NCI-H146 treated with DMSO at 0.1 percent for 48 hours (cell line): Measurements from ENCODE around the gene PLCB2.

Source experiments
- DNase-seq: peaks from one replicate; lab custom pipeline; 2025; ENCODE audit not compliant: unreplicated experiment; lab: John Stamatoyannopoulos, UW

PLCB2 gene

DNA sequence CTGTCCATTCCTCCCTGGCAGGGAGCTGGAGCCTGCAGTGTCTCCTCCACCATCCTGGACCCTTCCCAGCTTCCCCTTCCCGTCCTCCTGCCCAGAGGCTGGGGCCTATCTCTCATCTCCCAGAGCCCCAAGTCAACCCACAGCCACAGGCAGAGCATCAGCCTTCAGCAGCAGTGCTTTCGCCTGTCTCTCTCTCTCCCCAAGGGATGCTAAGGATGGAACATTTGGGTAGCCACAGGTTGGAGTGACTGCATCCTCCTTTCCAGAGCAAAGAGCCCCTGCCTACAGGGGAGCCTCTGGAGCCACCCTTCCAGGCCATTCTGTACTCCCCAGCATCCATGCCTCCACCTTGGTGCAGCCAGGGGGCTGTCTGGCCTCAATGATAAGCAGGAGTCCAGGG lies 4.2 kb downstream of the PLCB2 start:
- DNase-seq, result no peak

DNA sequence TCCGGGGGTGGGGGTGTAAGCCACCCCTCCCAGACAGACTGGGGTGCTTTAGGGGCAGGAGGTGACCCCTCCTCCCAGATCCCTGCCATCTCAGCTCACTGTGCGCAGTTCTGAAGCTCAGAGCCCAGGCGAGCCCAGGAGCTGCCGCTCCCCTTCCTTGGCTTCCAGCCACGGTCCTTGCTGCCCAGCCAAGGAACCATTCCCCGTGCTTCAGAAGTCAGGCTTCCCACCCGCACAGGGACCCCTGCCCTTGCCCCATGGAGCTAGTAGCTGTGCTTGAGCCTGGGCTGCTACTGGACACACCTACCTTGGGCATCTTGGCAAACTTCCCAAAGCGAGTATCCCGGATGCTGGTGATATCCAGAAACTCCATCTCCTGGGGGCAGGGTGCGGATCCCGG lies 4.8 kb downstream of the PLCB2 start:
- DNase-seq, result no peak

DNA sequence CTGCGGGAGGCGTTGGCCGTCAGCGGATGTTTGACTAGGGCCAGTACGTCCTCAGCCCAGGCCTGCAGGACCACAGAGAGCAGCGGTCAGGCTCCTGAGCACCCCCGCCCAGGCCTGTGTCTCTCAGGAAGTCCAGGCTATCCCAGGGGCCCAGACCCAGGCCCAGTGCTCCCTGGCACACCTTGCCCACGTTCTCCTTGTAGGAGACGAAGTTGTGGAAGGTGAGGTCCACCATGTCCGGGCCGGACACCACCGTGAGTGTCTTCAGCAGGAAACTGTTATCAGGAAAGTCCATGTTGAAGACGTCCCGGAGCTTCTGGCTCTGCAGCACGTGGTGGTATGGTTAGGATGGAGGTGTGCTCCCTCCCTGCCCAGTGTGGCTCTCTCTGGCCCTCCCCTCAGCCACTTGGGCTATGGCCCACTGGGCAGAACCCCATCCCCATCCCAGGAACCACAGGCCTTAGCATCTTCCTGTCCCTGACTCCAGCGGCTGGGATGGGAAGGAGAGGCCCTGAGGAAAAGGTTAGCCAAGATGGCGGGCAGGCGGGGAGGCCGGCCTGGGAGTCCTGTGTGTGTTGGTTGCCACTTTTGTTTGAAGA lies 5.3 kb downstream of the PLCB2 start:
- DNase-seq, result no peak

DNA sequence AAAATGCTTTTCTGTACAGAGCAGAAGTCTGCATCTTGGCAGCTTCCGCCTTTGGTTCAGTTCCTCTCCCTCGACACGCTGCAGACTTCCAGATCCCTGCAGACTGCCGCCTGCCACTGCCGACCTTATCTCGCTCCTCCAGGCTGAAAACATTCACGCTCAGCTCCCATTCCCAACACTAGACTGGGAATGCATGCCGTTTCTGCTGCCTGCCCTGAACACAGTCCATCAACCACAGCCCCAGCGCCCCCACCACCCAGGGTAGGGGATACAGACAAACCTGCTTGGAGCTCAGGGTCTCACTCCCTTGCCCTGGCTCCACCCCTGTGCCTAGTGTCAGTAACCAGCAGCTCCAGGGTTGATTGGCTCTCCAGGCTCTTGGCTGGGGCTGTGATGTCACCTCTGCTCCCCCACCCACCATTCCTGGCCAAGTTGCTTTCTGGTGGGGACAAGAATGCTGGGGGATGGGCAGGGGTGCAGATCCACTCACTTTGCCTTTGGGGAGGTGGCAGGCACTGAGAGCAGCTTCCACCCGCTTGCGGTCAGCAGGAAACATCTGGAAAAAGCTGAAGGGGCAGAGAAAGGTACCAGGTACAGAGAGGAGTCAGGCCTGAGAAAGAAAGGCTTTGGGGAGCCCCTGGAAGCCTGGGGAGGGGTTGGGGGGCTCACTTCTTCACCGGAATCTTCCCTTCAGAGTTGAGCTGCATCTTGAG lies 6.1 kb downstream of the PLCB2 start:
- no peak for DNase-seq

DNA sequence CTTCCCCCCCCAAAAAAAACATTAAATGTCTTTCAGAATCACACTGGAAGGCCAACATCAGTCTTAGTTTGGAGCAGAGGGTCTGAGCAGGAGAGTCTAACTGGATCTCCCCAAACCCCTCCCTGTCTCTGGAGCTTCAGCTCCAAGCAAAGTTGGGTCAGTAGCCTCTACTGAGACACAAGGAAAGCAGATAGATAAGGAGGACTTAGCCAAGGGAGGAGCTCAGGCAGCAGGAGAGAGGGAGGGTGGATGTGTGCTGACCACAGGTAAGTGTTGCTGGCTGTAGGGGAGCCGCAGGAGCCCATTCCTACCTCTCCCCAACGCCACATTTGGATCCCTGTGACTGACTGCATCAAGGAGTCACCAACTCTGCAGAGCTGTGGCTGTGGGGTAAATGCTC lies 7.0 kb downstream of the PLCB2 start:
- no peak for DNase-seq

DNA sequence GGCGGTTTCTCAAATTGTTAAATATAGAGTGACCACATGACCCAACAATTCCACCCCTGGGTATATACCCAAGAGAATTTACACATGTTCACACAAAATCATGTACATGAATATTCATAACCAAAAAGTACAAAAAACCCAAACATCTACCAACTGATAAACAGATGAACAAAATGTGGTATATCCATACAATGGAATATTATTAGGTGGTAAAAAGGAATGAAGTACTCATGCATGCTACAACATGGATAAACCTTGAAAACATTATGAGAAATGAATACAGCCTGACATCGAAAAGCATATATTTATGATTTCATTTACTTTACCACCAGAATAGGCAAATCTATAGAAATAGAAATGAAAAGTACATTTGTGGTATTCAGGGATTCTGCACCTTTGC lies 7.4 kb downstream of the PLCB2 start:
- DNase-seq, result no peak

DNA sequence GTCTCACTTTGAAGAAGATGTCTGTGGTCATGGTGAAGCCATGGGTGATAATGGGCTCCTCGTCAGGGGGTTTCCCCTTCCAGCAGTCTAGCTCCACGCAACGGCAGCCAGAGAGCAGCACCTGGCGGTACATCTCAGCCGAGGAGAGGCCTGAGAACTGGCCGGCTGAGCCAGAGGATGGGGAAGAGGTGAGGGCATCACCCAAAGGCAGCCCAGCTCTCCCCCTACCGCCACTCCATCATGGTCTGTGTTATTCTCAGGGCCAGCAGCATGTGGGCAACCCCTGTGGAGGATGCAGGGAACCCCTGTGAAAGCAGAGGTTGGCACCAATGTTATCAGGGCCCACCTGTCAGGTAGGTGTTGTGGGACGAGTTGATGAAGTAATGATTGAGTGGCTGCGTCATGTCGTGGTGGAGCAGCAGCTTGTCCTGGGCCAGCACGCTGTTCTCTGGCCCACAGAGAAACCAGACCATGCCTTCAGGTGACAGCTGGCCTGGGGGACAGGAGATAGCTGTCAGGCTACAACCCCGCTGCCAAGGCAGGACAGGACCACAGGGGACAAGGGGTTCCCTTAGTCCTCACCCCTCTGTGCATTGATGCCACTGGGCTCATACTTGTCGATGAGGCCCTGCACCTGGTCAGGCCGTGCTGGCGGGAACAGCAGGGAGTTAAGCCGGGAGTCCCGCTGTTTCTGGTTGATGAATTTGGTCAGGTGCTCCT lies 9.4 kb downstream of the PLCB2 start:
- DNase-seq, result no peak

DNA sequence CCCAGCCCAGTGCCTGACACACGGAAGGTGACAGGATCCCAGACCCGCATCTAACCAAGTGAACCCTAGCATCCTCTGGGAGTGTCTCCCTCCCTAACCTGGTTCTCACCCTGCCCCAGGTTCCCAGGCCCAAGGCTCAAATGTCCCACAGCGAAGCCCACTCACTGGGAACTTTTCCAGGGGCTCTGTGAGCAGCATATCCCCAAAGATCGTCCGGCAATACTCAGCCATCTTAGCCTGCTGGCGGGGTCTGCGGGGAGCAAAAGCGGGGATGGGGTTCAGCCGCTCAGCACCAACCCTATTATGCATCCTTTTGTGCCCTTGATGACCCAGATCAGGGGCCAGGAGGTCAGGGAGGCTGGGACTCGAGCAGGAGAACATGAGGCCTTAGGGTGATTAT lies 10.4 kb downstream of the PLCB2 start:
- DNase-seq, result no peak

DNA sequence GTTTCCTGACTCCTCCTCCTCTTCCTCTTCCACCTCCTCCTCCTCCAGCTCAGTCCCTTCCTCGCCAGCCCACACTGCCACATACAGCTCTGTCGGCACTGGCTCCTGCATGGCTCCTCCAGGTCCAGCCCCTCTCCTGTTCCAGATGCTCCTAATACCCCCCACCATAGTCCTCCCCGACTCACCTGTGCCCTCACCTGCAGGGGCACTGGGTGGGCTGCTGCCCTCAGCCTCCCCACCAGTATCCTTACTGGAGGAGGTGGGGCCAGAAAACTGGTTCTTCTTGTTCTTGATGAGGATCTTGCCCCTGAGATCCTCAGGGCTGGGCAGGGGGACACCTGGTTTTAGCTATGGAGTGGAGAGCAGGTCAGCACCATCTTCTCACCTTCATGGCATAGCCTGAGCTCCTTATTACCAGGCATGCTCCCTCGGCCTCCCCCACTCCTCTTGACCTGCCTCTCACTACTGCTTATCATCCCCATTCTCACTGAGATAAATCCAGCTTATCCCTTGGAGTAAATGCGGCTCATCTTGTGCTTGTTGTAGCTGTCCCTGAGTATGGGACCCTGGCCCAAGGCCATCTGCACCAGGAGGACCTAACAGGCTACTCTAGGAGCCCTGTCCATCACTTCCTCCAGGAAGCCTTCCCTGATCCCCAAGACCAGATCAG lies 11.0 kb downstream of the PLCB2 start:
- no peak for DNase-seq

DNA sequence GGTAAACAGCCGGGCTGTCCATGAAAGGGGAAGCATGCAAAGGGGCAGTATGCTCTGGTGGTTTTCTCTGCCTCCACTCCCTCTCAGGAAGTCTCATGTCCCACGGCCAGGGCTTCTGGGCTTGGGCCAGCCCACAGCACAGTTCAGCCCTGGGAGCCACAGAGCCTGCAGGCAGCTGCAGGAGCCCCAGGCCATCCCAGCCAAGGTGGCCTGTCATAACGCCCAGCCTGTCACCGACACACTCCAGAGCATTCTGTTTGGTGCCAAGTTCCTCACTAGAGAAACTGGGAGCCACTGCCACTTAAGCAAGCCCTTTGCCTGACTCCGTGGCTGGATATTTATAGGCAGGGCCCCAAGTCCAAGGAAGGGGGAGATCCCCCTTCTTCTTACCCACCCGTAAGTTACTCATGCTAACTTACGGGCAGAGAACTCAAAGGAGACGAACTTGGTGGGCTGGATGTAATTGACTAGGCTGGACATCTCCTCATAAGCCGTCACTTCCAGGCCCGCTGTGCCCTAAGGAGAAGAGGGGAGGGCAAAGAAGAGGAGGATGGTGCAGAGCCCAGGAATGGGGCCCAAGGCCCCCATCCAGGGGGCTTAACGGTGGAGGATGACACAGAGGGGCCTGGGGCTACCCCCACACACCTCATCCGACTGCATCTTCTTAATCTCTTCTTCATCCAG lies 11.7 kb downstream of the PLCB2 start:
- DNase-seq, result no peak

DNA sequence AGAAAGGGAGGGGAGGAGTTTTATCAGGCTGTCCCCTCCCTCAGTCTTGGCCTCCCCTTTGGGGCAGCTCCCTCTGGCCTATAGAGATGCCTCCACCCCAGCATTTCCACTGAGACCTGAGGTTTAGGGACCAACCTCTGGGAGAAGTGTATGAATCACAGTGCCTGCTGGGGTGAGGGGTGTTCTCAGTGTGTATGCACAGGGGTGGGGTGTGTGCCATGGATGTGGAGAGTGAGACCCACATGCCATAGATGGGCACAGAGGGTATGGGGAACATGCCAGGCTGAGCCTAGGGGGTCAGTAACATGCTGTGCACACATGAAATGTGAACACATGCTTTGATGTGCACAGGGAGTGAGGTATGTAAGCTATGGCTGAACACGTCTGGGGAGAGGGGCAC lies 12.4 kb downstream of the PLCB2 start:
- no peak for DNase-seq

DNA sequence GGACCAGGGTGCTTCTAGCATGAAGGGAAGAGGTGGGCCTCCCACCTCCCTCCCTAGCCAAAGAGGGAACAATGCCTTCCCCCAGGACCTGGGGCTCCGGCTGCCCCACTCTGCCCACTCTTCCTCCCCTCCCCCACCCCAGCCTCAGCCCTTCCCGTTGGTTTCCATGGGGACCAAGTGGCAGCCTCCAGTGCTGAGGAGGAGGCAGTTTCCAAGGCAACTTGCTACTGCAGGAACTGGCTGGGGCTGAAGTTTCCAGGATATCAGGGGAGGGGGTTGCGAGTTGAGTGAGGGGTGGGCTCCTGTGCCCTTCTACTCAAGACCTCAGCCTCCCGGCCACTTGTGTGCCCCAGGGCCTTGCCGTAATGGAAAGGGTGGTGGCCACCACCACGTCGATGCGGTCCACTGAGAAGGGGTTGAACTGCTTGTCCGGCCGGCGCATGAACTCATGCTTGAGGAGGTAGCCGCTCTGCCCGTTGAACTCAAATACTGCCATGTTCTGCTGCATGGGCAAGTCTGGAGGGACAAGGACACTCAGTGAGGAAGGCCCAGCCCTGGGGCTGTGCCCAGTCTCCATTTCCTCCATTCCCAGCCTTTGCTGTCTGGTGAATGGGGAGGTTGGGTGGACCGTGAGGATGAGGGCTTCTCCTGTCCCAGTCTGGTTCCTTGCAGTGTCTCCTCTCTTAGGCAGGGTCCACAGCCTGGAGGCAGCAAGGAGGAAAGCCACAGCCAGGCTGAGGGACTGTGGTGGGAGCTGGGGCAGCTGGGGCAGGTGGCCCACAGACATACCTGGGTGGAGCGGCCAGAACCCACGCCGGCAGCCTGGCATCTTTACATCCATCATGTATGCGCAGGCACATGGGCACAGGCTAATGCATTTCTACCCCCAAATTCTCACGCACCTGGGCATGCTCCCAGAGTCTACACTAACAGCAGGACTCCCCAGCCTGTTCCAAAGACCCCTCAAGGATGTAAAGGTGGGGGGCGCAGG lies 13.5 kb downstream of the PLCB2 start:
- no peak for DNase-seq

DNA sequence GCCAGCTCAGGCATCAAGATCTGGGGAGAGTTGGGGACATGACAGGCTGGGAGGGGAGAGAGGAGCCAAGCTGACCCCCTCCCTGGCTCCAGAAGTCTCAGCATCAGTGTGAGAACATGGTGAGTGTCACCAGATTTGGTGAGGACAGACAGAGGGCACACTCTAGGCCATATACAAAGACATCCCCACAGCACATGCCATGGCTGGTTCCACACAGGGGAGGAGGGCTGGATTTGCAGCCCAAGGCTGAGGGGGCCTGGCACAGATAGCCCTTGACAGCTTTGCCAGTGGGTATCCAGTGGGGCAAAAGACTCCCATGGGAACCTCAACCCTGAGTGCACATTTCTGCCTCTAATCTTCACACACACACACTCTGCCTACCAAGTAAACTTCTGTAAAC lies 14.7 kb downstream of the PLCB2 start:
- DNase-seq, result no peak

DNA sequence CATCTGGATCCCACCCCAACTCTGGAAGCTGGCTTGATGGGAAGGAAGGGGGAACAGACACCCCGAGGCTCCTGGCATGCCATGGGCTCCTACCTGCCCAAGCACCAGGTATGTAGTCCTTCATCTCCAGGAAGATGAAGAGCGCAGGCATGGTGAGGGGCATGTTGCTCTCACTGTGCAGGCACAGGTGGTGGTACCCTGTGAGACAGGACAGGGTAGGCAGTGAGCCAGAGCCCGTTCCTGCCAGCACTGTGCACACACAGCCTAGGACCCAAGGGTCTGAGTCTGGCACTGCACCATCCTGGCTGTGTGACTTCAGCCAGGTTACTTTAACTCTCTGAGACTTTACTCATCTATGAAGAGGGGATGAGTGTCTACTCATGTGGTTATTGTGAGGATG lies 15.5 kb downstream of the PLCB2 start:
- DNase-seq, result no peak

DNA sequence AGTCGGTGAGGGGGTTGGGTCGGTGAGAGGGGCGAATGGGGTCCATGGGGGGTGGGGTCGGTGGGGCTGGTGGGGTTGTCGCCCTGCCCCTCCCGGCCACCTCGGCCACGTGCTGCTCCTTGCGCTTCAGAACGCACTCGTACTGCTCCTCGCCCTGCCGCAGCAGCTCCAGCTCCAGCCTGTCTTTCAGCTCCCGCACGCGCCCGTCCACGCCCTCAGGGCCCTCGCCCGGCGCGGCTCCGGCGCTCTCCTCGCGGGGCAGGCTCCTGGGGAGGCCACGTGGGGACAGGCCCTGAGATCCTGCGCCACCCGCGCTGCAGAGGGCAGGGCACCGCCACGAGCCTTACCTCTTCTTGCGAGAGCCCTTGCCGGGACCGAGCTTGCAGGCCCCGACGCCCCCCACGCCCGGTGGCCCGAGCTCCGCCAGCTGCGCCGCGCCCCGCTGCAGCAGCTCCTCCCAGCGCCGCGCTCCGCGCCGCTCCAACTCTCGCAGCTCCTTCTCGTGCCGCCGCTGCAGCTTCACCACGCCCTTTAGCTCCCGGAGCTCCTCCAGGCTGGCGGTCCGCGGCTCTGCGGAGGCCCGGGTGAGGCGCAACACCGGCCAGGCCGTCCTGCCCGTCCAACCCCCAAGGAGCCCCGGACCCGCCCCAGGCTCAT lies 16.7 kb downstream of the PLCB2 start:
- DNase-seq, result no peak

DNA sequence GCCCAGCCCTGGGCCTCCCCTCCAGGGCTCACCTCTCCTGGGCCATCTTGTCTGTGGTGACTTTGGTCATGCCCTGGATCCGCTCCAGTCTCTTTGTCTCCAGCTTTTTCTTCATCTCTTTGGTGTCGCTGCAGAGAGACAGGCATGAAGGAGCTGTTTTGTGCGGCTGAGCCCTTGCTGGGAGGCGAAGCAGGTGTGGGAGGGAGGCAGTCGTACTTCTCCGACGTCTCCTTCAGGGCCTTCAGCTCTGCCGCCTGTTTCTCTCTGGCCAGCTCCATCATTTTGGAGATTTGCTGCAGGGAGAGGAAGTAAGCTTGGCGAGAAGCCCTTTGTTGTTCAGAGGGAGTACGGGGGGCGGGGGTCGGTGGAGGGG lies 17.2 kb downstream of the PLCB2 start:
- no peak for DNase-seq

DNA sequence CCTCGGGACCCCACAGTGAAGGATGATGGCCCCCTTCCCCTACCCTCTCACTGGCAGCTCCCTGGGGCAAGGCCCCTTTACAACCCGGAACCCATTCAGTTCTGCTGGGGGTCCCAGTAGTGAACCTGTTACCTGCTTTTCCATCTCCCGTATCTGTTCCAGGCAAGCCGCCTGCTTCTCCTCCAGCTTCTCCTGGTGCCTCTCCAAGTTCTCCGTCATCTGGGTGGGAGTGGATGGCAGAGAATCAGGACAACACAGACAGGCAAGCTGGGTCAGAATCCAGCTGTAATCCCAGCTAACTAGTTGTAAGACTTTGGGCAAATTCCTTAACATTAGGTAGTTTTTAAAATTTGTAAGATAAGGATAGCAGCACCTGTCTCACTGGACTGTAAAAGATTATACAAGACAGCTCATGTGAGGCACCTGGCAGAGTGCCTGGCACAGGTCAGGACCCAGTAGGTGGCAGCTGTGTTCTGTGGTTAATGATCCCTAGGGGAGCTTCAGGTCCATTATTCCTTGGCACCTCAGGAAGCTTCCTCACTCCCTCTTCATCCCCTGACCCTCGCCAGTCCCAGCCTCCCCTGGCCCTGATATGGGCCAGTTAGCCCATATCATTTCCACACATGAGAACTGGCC lies 18.5 kb downstream of the PLCB2 start:
- DNase-seq, result no peak

DNA sequence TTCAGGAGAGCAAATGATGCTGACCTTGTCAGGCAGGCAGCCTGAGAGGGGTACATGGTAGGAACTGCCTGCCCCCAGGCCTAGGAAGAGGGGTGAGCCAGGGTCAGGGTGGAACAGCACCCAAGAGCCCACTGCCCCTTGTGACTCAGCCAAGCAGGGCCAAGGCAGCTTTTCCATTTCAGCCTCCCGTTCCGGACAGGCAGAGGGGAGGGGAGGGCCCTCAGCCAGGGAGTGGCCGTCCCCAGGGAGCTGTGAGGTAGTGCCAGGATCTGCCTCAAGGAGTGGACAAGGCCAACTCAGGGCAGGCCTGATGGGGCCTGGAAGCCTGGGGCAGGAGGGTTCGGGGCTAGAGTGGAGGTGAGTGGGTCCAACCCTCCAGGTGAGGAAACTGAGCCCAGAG lies 19.8 kb downstream of the PLCB2 start:
- no peak for DNase-seq

DNA sequence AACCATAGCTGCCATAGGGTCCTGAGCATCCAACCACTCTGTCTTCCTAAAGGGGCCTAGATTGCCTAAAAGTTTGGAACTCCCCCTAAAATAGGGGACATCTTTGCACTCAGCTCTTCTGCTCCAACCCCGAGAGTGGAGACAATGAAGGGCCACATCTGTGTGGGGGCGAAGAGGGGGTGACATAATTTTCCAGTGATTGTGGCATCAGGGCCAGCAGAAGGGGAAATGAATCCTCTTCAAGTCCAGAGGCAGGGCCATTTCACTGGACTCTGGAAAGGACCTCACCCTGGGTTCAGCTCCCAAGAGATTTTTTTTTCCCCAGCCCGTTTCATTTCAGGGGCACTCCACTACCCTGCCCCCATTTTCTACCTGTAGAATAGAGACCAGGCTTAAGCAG lies 20.2 kb downstream of the PLCB2 start:
- DNase-seq, result no peak
